Measurements from ENCODE around the gene SH3GL1. TPM values are rescaled to one million over a fixed set of nuclear protein-coding genes. Genes with fewer than 3 reads are reported as not detected.

The SH3GL1 gene
- total and polyA plus RNA-seq, 2 of the 4 experiments (the other 2 are of a cell fraction) = 28.1 to 138 TPM

DNA sequence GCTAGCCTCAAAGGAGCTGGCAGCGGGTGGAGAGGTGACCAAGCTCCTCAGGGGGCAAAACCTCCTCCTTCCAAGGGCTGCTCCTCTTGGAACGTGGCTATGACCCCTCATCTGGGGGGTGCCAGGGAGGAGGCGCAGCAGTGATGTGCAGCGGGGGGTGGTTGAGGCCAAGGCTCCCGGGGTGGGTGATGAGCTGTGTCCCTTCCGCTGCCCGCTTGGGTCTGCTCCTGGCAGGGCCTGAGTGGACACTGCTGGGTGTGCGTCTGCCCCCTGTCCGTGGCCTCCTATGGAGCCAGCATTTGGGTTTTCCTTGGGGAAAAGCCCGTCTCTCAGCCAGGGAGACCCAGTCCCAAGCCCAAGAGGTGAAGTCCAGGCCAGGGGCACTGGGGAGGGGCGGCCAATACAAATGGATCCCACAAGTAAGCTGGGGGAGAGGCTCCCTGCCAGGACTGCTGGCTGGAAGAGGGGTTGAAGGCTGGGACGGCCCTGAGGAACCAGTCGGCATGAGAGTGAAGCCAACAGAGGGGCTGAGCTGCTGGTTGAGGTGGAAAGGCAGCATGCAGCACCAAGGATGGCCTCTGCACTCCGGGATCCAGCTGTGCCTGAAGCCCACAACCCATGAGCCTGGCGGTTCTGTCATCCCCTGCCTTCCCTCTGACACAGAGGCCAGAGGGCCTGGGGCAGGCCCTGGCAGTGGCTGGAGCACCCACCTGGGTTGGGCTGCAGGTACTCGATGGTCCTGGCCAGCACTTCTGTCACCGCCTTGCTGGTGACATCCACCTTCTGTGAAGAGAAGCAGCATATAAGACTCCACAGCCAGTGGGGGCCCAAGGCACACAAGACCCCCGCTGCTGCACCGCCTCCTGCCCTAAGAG is 34.3 kb downstream of the SH3GL1 start:
- no peak overlapping the region for H3K56ac ChIP-seq (ENCODE audit: extremely low read depth, insufficient read depth, low read length)
- ChIA-PET CTCF (no interaction called here), POLR2A (ENCODE audit: unreplicated experiment) (no interaction called here)
- no peak overlapping the region for H3K9ac ChIP-seq (ENCODE audit: low read depth, low read length)
- no peak overlapping the region for H2AFZ ChIP-seq (replicated peaks; ENCODE audit: low read length, poor library complexity)
- intact Hi-C loops (cut with micrococcal nuclease) (no loop called here), dilution Hi-C loops (cut with HindIII; ENCODE audit: low sequenced_read_pairs, unreplicated experiment) (no loop called here), in situ Hi-C loops (cut with MboI; ENCODE audit: low sequenced_read_pairs) (no loop called here)
- no peak overlapping the region for H3K4me2 ChIP-seq (ENCODE audit: low read depth, low read length)
- no peak overlapping the region for H4K5ac ChIP-seq (ENCODE audit: low read depth, low read length)
- WGBS, 2 experiments (ENCODE audit: extremely low coverage in 2 of 2, insufficient read length in 1 of 2) = 93% methylated on average over 11 of the region's 19 CpGs; no CpG with 5 or more reads in 1 of the 2 experiments
- peaks cover 18% of the 10 kb centered on the region for H3K4me1 ChIP-seq (ENCODE audit: control insufficient read depth, insufficient read depth, low read length)
- H4K91ac ChIP-seq (ENCODE audit: insufficient read depth, low read depth, low read length) = no peak overlapping the region
- peaks cover 12% of the 10 kb centered on the region for H3K9me1 ChIP-seq (ENCODE audit: insufficient read depth, low read length)
- no peak overlapping the region for H2BK5ac ChIP-seq (ENCODE audit: low read depth, low read length, poor library complexity, severe bottlenecking)
- H3K27me3 ChIP-seq (ENCODE audit: control insufficient read depth, insufficient read depth, low read length) = no peaks in the 10 kb centered on the region
- no peak overlapping the region for H2BK15ac ChIP-seq (ENCODE audit: low read depth, low read length)
- no peak overlapping the region for H3K4me3 ChIP-seq (ENCODE audit: insufficient read depth, low read depth, low read length)
- H3K9me3 ChIP-seq (ENCODE audit: control insufficient read depth, insufficient read depth, low read length) = no peaks in the 10 kb centered on the region
- no TSS peak for BruUV-seq (replicated peaks)
- DNase-seq = no peak
- TF ChIP-seq NFE2L2 (IDR thresholded peaks at IDR 0.05; ENCODE audit: low read depth, low read length) = no peak
- TF ChIP-seq RCOR1 (IDR thresholded peaks at IDR 0.05; ENCODE audit: insufficient replicate concordance, low read length) = no peak
- TF ChIP-seq RFX5 (IDR thresholded peaks at IDR 0.05; ENCODE audit: low read depth, low read length) = no peak
- TF ChIP-seq, protein P1, sequence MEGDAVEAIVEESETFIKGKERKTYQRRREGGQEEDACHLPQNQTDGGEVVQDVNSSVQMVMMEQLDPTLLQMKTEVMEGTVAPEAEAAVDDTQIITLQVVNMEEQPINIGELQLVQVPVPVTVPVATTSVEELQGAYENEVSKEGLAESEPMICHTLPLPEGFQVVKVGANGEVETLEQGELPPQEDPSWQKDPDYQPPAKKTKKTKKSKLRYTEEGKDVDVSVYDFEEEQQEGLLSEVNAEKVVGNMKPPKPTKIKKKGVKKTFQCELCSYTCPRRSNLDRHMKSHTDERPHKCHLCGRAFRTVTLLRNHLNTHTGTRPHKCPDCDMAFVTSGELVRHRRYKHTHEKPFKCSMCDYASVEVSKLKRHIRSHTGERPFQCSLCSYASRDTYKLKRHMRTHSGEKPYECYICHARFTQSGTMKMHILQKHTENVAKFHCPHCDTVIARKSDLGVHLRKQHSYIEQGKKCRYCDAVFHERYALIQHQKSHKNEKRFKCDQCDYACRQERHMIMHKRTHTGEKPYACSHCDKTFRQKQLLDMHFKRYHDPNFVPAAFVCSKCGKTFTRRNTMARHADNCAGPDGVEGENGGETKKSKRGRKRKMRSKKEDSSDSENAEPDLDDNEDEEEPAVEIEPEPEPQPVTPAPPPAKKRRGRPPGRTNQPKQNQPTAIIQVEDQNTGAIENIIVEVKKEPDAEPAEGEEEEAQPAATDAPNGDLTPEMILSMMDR (conservative IDR thresholded peaks at IDR 0.05; ENCODE audit: low read depth, low read length) = no peak
- no peak for TF ChIP-seq SMC3 (IDR thresholded peaks at IDR 0.05; ENCODE audit: low read depth, low read length)
- no peak for TF ChIP-seq MXI1 (IDR thresholded peaks at IDR 0.05; ENCODE audit: borderline replicate concordance, low read depth, low read length)
- TF ChIP-seq POLR2A (IDR thresholded peaks at IDR 0.05; ENCODE audit: low read depth, low read length) = no peak
- no peak for TF ChIP-seq CHD1 (IDR thresholded peaks at IDR 0.05; ENCODE audit: low read depth, low read length)
- TF ChIP-seq MAZ (IDR thresholded peaks at IDR 0.05; ENCODE audit: borderline replicate concordance, low read depth, low read length) = no peak
- peaks cover 49% of the 10 kb centered on the region for H3K36me3 ChIP-seq (ENCODE audit: control insufficient read depth, insufficient read depth, low read length)
- peaks cover 33% of the 10 kb centered on the region for H4K20me1 ChIP-seq (ENCODE audit: insufficient read depth, low read length)
- H2BK20ac ChIP-seq (ENCODE audit: low read depth, low read length) = no peak overlapping the region
- H3K79me1 ChIP-seq (ENCODE audit: low read depth in 1 of 2, low read length in 2 of 2) = peaks cover 8 to 72% of the 10 kb centered on the region in 2 experiments
- no peak overlapping the region for H2AK9ac ChIP-seq (replicated peaks; ENCODE audit: low read depth, low read length, poor library complexity)
- no peak overlapping the region for H3K4ac ChIP-seq (ENCODE audit: low read depth, low read length)
- no peak overlapping the region for H2AK5ac ChIP-seq (ENCODE audit: low read depth, low read length)
- no peak overlapping the region for H4K8ac ChIP-seq (ENCODE audit: low read depth in 2 of 2, low read length in 2 of 2)
- no peak overlapping the region for H3K23ac ChIP-seq (ENCODE audit: low read depth, low read length)
- no peak overlapping the region for H3K27ac ChIP-seq (ENCODE audit: insufficient read depth, low read length)
- H2BK120ac ChIP-seq (ENCODE audit: low read depth, low read length) = no peak overlapping the region
- ATAC-seq (ENCODE audit: low read depth) = no peak
- H3K14ac ChIP-seq (replicated peaks; ENCODE audit: low read depth, low read length) = no peak overlapping the region
- H3K18ac ChIP-seq (ENCODE audit: low read depth, low read length) = no peak overlapping the region

All from IMR-90 (cell line).